Cardiac muscle cell (in vitro differentiated cells and primary cell): ENCODE data around the gene PROCA1. TPM values are rescaled to one million over a fixed set of nuclear protein-coding genes. Genes with fewer than 3 reads are reported as not detected.

Source experiments
- DNase-seq, 2 donors: peaks; one replicate each; pipeline versions ENCODE4 v3.0.0 to v3.0.0-alpha.2; 2010 to 2017; ENCODE audit warnings: low read depth in 1 of 2, low spot score in 1 of 2
- H3K27ac ChIP-seq: fragments of 200-600 bp; sonication (generic); 2 replicates; pipeline ENCODE4 v1.5.1; 2016
- H3K27me3 ChIP-seq: fragments of 200-600 bp; sonication (generic); 2 replicates; pipeline ENCODE4 v1.6.0; 2016; ENCODE audit warnings: control low read depth
- H3K36me3 ChIP-seq: fragments of 200-600 bp; sonication (generic); 2 replicates; pipeline ENCODE4 v1.5.1; 2016; ENCODE audit warnings: control low read depth
- H3K4me1 ChIP-seq: fragments of 200-600 bp; sonication (generic); 2 replicates; pipeline ENCODE4 v1.8.1; 2017; ENCODE audit warnings: low read depth, mild to moderate bottlenecking, mixed run types
- H3K4me3 ChIP-seq: fragments of 200-600 bp; sonication (generic); 2 replicates; pipeline ENCODE4 v1.5.1; 2016; ENCODE audit warnings: mild to moderate bottlenecking
- H3K9me3 ChIP-seq: fragments of 200-600 bp; sonication (generic); 2 replicates; pipeline ENCODE4 v1.5.1; 2017; ENCODE audit warnings: low read depth, mild to moderate bottlenecking, control low read depth
- polyA plus RNA-seq: library from polyadenylated mRNA; unstranded; fragments of >200 nt; fragmentation: Nextera tagmentation; extraction: Ambion mirVana; gene quantifications from 2 replicates; pipeline ENCODE4 v1.2.1, GENCODE V29; 2016
- total RNA-seq: library from RNA; depleted of rRNA; stranded (reverse); fragments of >200 nt; gene quantifications from 2 replicates; pipeline ENCODE4 v1.2.3, GENCODE V29; 2016
- TF ChIP-seq, protein P1 (sequence below): IDR thresholded peaks from 2 replicates; pipeline ENCODE4 v1.5.1; 2012; ENCODE audit warnings: low read depth, mild to moderate bottlenecking, low read length

PROCA1 gene
- total and polyA plus RNA-seq, 2 experiments from 2014 or later = 7.8 to 44.8 TPM

DNA sequence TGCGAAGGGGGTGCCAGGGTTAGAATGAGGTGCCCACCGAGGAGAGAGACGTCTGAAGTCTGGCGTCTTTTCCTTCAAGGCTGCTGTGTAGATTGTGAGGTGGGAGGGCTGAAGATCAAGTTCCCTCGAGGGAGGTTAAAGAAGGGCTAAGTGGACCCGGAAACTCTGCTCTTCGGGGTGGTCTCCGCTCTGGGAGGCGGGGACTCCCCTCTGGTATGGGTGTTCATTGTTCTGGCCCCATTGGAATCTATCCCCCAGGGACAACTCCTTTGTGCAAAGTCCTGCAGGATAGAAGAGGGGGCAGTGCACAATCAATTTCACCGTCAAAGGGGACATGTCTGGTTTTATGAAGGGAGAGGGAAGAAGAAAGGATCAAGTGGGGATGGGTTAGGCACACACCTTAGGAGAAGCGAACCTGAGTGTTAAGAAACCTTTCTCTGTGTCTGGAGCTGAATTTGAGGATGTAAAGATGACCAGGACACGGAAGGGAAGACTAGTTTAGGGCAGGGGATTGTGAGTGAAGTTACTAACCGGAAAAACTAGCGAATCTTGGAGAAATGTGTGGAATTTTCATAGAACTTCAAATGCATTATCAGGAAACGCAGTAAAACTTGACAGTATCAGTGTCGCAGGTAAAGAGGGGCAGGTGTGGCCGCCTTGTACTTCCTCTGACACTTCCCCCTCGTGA lies 6.8 kb upstream of the PROCA1 start:
- DNase-seq = peak; percentile 61 to 67
- Histone ChIP-seq H3K36me3 (peaks cover 28% of the 10 kb centered on the region), H3K27ac (peak overlapping the region; percentile 90), H3K9me3 (no peaks in the 10 kb centered on the region), H3K27me3 (no peaks in the 10 kb centered on the region), H3K4me1 (peaks cover 21% of the 10 kb centered on the region), H3K4me3 (peak overlapping the region; percentile 50)
- TF ChIP-seq, protein P1, sequence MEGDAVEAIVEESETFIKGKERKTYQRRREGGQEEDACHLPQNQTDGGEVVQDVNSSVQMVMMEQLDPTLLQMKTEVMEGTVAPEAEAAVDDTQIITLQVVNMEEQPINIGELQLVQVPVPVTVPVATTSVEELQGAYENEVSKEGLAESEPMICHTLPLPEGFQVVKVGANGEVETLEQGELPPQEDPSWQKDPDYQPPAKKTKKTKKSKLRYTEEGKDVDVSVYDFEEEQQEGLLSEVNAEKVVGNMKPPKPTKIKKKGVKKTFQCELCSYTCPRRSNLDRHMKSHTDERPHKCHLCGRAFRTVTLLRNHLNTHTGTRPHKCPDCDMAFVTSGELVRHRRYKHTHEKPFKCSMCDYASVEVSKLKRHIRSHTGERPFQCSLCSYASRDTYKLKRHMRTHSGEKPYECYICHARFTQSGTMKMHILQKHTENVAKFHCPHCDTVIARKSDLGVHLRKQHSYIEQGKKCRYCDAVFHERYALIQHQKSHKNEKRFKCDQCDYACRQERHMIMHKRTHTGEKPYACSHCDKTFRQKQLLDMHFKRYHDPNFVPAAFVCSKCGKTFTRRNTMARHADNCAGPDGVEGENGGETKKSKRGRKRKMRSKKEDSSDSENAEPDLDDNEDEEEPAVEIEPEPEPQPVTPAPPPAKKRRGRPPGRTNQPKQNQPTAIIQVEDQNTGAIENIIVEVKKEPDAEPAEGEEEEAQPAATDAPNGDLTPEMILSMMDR = no peak

DNA sequence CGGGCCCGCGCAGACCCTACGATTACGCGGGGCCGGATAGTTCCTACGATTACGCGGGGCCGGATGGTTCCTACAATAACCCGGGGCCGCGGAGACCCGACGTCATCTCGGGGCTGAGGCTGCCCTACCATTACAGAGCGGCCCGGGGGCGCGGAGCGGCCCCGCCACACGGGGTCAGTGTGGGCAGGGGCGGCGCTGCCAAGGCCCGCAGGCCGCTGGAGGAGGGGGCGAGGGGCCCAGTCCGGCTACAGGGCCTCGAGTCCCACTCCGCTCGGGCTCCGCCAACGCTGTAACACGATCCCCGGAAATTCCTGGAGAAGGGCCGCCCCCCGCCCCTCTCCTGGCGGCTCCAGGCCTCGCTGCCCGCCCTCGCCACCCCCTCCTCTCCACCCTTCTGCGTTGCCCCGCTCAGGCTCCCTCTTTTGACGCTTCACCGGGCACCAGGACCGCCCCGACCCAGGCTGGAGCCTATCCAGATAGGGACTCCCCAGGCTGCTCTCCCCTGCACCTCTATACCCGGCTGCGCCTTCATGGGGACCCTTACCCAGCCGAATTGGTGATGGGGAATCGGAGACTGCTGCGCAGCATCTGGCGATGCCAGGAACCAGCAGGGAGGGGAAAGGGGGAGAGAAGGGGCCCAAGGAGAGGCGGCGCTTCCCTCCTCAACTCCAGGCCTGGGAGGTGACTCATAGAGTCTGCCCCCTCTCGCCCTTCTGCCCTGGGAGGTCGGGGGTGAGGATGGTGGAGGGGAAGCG lies 6.1 kb upstream of the PROCA1 start, which contains the start of gene RAB34:
TSS of gene RAB34 (minus strand) at position 291 of the 755 bp plus-strand sequence. CDS start 602 bp downstream, outside the sequence.
- DNase-seq = peak; percentile 94 to 97
- no peaks in the 10 kb centered on the region for H3K9me3 ChIP-seq
- peaks cover 24% of the 10 kb centered on the region for H3K36me3 ChIP-seq
- peak within 1 kb of the TSS; percentile 90 for H3K27ac ChIP-seq
- H3K4me1 ChIP-seq = peaks cover 21% of the 10 kb centered on the region
- no peaks in the 10 kb centered on the region for H3K27me3 ChIP-seq
- TF ChIP-seq, protein P1 = peak; percentile 26
- peak within 1 kb of the TSS; percentile 50 for H3K4me3 ChIP-seq

DNA sequence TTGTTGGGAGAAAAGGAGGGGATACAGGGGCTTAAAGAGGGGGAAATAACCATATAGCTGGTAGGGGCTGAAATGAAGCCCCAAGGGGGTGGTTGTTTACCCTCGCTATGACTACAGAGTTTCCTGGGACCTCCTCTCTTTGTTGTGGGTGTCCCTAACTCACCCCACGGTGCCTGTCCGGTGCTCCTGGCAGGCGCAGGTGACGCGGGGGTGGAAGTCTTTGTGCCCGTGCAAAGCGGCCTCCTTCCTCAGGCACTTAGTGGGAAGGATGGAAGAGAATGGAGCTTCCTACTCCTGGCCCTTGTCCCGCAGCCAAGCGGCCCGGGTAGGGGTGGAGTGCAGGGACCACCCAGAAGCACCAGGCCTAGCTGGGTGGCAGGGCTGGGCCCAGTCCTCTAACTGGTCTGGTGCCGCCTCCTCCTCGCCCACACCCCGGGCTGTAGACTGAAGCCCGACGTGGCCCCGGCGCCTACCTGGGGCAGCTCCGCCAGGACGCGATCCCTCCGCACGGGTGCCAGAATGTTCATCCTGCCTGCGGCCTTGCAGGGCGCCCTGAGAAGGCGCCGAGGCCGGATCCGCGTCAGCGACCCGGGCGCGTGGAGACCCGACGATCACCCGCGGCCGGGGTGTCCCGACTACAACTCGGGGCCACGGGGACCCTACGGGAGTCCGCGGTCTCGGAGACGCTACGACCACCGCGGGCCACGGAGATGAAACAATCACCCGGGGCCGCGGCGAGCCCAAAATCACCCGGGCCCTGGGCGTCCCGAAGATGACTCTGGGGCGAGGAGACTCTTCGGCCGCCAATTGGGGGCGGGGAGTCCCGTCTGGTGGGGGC lies 5.3 kb upstream of the PROCA1 start:
- no peaks in the 10 kb centered on the region for H3K9me3 ChIP-seq
- peaks cover 24% of the 10 kb centered on the region for H3K4me1 ChIP-seq
- peak overlapping the region; percentile 90 for H3K27ac ChIP-seq

DNA sequence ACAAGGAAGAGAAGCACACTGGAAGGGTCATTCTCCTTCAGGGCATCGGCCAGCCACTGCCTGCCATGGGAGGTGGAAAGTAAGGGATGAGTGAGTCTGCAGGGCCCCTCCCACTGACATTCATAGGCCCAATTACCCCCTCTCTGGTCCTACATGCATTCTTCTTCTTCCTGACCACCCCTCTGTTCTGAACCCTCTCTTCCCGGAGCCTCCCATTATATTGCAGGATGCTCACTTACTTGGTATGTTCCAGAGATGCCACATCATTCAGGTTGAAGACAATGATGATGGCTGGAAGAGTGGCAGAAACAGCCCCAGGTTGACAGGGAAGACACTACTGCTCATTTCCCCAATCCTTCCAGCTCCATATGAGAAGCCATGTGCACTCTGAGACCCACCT lies 3.5 kb upstream of the PROCA1 start:
- no peak for DNase-seq
- Histone ChIP-seq H3K36me3 (peaks cover 13% of the 10 kb centered on the region), H3K9me3 (no peaks in the 10 kb centered on the region), H3K4me1 (peaks cover 20% of the 10 kb centered on the region), H3K27ac (no peak overlapping the region), H3K27me3 (no peaks in the 10 kb centered on the region), H3K4me3 (no peak overlapping the region)
- TF ChIP-seq, protein P1 = no peak

More for the DNA sequence above, 5.3 kb upstream of the PROCA1 start:
- TF ChIP-seq, protein P1 = no peak
- DNase-seq = peak; percentile 51 to 54
- Histone ChIP-seq H3K36me3 (peaks cover 24% of the 10 kb centered on the region), H3K4me3 (peak overlapping the region; percentile 50), H3K27me3 (no peaks in the 10 kb centered on the region)

DNA sequence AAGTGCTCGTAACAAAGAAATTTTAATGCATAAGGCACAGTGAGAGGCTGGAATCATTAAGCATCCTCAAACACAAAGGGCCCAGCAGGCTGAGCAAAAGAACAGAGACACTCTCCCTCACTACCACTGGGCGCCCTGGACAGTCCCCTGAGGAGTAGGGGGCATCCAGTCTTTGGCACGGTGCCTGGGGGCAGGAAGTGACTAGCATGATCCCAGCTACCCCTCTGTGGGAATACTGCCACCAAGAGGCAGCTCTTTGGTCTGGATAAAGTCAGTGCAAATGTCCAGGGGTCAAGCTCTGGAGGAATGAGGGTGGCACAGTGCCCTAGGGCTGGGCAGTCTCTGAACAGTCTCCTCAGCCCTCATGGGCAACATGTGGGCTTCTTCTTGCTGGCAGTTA lies 2.6 kb upstream of the PROCA1 start:
- Histone ChIP-seq H3K4me3 (no peak overlapping the region), H3K9me3 (no peaks in the 10 kb centered on the region), H3K4me1 (peaks cover 25% of the 10 kb centered on the region), H3K27me3 (no peaks in the 10 kb centered on the region), H3K36me3 (peaks cover 13% of the 10 kb centered on the region), H3K27ac (no peak overlapping the region)
- DNase-seq = no peak
- TF ChIP-seq, protein P1 = no peak
